Measurements from ENCODE around the gene HHAT.

Gene HHAT

DNA sequence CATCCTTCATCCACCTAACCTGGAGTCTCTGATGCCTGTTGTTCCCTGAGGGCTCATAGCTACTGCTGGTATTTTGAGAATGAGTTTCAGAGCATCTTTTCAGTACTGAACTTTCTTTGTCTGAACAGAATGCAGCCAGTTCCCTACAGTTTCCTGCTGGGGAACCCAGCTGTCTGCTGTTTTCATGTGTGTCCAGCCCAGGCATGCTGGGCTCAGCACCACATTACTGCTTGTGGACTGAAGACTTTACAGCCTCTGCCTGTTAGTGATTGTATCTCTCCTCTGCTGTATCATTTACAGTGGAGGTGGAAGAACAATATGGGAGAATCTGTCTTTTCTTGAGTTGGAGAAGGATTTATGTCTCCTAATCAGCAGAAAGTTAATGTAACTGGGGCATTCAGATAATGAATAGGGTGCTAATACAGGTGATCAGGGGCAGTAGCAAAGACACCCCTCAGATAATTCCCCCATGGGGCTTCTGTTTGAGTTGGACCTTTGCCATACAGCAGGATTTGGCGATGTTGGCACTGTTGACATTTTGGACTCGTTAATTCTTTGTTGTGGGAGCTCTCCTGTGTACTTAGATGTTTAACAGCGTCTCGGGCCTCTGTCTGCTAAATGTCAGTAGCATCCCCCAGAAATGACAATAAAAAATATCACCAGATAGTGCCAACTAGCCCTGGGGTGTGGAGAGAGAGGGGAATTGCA lies 207.7 kb downstream of the HHAT start:
- no peak for DNase-seq (ENCODE audit: low spot score)
- no peak for FAIRE-seq

DNA sequence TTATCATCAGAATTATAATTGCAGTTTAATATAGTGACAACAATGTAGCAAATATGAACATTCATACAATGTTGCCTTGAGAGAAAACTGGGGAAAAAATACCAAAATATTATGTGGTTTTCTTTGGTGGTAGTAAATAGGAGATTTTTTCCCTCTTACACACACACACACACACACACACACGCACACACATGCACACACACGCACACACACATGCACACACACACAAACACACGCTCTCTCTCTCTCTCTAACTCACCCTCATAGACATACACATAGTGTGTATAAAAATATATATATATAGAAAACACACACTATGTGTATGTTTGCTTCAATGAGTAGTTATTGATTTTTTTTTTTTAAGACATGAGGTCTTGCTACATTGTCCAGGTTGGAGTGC lies 211.6 kb downstream of the HHAT start:
- DNase-seq (ENCODE audit: low spot score) (no peak), FAIRE-seq (no peak)

DNA sequence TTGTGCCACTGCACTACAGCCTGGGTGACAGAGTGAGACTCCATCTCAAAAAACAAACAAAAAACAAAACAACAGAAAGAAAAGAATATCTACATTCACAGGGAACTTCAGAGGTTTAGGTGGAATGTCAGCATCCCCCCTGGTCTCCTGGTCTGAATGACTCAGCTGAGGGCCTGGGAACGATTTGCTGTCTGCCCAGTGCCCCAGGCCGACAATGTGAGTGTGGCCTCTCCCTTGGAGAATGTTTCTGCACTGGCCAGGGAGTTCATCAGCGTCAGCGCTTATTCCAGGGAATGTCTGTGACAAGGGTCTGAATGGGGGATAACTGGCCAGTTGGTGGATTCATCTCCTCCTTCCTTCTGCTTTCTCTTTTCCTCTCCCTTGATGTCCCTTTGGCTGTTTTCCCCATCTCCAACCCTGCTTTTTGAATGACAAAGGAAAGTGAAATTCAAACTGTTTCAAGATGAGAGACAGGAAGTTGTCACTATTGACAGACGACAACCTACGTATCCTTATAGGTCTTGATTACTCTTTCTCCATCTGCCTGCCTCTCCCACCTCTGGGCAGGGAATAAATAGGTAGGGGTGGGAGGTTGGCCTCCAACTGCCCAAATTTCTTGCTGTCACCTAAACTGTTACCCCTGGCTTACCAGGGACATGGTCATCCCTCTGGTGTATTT lies 213.1 kb downstream of the HHAT start:
- FAIRE-seq (no peak), DNase-seq (ENCODE audit: low spot score) (no peak)

DNA sequence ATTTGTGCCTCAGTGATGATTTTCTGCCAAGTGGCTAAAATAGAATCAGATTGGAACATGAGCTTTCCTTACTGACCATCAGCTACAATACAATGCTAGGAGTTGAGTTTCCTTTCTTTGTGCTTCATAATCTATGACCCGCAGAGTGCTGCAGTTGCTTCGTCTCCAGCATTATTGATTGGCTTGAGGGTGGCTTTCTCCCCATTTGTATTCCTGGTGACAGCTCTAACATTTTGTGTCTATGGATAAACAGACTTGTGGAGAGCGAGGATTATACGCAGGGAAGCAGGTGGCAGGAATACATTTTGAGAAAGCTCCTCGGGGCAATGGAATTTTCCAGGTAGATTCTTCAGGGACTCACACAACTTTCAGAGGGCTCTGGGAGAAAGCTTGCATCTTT lies 223.2 kb downstream of the HHAT start:
- DNase-seq (ENCODE audit: low spot score) (no peak), FAIRE-seq (no peak)

DNA sequence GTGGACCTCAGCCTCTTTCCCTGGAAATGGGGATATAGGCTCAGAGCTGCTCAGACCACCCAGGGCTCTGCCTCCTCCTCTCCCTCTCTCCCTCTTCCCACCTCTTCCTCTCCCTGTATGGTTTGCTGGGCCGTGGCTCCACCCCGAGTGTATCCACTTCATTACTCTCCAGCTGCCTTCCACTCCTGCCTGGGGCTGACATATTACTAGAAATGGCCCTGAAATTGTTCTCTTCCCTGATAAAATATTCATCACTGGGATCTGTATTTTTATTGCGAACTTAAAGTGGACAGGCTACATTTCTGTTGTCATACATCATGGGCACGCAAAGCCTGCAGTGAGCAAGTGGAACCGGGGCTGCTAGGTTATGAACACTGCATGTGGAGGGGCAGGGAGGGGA lies 225.0 kb downstream of the HHAT start:
- DNase-seq (ENCODE audit: low spot score): no peak
- no peak for FAIRE-seq

DNA sequence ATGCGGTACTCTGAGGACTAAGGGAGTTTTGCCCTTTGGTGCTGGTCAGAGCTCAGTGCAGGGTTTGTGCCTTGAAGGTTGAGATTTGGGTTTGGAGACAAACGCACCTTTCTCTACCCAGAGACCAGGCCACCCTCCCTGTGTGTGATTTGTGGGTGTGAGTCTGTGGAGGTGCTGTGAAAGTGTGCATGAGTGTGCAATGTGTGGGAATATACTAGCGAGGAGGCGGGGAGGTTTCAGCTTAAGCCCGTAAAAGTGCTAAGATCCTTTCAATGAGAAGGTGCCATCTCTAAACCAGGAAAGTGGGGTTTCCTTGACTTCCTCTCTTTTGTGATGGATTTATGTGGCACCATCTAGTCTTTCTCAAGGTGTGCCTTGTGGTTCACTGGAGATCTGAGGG lies 225.7 kb downstream of the HHAT start:
- FAIRE-seq (no peak), DNase-seq (ENCODE audit: low spot score) (no peak)

DNA sequence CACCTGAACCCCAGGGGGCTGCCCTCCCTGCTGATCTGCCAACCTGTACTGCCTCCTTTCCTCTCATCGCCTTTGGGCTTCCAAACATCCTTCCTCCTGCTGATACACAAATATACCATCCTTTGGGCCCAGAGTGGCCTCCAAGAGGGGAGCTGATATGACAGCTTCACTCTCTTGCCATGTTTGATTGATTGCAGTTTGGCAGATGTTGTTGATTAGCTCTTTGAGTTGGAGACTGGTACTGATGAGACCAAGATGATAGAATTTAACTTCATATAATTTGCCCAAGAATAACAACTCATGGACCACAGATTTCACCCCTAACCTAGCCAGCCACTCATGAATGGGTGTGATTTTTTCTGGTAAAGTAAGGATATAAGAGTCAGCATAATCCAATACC lies 227.8 kb downstream of the HHAT start:
- FAIRE-seq: no peak

DNA sequence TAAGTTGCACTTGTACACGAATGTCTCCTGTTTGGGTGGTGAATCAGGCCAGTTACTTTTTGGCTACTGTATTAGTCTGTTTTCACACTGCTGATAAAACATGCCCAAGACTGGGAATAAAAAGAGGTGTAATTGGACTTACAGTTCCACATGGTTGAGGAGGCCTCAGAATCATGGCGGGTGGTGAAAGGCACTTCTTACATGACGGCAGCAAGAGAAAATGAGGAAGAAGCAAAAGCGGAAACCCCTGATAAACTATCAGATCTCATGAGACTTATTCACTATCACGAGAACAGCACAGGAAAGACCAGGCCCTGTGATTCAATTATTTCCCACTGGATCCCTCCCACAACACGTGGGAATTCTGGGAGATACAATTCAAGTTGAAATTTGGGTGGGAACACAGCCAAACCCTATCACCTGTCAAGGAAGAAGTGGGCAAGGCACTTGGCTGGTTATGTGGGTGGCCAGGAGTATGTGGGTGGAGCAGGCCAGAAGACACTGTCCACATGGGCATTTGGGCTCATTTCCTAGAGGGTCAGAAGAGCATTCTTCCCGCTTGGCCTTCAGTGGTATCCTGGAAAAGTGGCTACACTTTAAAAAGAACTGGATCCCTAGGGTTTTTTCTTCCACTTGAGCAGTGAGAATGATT lies 228.8 kb downstream of the HHAT start:
- no peak for FAIRE-seq
- DNase-seq (ENCODE audit: low spot score): no peak

More for the DNA sequence above, 227.8 kb downstream of the HHAT start:
- DNase-seq (ENCODE audit: low spot score): no peak

DNA sequence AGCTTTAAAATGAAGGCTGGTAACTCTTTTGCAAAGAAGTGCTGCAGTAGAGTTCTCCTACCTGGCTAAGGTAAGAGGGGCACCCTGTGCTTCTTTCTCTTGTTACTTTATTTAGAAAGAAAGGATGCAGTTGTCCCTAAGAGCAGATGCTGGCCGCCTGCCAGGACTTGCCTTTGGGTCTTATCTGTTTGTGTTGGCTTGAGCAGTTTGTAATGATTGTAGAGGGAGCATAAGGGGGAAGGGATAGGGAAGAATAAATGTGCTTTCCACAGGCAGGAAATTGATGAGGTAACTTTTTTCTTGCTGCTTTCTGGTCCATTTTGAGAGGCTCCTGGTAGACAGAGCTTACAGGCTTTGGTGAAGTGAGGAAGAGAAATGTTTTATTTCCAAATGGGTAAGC lies 229.6 kb downstream of the HHAT start:
- FAIRE-seq (no peak), DNase-seq (ENCODE audit: low spot score) (no peak)

DNA sequence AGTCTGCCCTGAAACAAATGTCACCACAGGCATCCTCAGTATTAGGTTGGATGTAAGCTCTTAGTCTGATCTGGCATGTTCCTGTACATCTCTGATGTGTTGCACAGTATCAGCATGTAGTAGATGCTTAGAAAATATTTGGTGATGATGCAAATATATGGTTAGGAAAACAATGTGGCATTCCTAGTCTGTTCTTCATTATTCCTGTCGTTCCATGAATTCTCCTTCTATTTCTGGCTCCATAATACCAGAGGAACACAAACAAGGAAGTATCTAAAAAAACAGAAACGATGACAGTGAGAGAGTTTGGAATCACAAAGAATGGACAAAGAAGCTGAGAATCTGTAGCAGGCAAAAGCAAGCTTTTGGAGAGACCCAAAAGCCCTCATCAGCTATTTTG lies 236.6 kb downstream of the HHAT start:
- DNase-seq (ENCODE audit: low spot score) (no peak), FAIRE-seq (no peak)

DNA sequence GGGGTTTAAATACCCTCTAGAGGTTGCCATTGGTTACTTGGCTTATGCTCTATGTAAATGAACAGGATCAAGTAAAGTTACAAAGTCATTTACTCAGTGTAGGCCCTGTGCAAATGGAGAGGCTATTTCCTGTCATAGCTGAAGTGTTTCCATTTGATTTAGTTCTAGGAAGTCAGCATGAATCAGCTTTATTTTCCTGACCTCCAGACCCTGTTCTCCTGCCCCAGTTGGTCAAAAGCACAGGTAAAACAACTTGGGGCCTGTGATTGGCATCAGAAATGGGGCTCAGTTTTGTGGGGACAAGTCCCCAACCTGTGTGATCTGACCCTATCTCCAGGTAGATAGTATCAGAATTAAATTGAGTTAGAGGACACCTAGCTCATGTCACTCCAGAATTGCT lies 239.9 kb downstream of the HHAT start:
- peak; percentile 13 for DNase-seq (ENCODE audit: low spot score)
- no peak for FAIRE-seq

DNA sequence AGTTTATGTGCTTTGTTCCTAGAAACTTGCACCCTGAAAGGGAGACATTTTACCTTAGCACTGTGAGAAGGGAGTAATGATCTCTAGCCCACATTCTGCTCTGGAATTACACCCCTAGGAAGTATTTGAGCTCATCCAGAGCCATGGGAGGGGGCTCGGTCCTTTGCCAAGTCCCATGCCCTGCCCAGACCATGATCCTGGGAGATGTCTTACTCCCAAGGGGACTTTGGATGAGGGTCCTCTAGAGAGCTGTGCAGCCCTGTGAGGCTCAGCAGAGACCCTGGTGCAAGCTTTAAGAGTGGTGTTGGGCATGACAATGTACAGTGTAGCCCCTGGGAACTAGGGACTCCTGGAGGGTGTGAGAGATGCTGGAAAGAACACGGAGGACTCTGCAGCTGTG lies 241.4 kb downstream of the HHAT start:
- FAIRE-seq: no peak
- DNase-seq (ENCODE audit: low spot score): no peak

DNA sequence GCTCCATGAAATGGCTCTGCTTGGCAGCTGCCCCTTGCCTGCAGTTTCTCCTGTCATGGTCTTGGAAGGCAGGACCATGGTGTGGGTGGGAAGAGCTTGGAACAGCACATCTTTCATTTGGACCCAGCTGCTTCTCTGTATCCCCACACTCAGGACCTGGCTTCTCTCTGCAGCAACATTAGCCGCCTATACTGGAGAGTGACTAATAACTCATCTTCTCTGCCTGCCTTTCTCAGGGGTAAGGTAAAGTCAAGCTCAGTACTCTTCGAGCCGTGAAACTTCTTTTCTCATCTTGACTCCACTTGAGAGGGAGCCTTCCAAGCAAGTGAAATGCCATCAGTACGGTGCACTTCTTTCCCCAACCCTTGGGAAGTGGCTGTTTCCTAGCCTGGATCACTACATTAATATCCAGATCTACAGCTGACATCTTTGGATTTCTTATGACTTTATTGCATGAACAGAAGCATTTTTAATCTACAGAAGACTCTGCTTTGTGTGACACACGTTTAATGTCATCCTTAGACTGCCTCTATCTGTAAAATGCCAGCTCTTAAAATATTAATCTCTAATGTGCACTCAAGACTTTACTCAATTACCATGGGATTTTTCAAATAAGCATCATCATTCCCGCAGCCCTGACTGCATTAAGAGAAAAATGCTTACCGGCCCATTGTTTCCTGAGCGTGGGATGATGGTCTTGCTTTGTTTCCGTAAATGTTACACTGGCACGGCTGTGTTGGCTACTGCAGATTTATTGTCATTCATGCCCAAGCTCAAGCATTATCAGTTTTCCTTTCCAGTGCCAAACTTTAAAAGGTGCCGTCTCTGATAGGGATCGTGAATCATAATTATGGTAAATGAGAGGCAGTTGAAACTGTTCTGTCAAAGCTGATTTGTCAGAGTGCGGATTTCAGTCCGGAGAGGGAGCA lies 242.9 kb downstream of the HHAT start:
- DNase-seq (ENCODE audit: low spot score): no peak
- FAIRE-seq: no peak

DNA sequence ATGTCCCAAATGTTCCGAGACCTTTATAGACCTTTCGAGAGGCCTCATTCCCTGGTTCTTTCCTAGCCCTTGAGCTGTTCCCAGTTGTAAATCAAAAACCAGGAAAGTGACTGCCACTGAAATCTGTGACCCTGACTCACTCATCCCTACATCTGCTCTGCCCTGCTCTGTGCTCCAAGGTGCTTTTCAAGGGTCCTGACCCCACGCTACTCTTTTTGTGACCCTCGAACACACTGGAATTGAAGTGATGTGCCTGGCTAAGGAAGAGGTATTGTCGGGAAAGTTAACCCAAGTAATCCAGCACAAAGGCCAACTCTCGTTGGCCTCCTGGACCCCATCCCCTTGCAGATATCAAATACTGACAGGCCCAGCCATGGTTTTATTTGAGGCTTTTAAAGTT lies 244.4 kb downstream of the HHAT start:
- no peak for DNase-seq (ENCODE audit: low spot score)
- FAIRE-seq: no peak

DNA sequence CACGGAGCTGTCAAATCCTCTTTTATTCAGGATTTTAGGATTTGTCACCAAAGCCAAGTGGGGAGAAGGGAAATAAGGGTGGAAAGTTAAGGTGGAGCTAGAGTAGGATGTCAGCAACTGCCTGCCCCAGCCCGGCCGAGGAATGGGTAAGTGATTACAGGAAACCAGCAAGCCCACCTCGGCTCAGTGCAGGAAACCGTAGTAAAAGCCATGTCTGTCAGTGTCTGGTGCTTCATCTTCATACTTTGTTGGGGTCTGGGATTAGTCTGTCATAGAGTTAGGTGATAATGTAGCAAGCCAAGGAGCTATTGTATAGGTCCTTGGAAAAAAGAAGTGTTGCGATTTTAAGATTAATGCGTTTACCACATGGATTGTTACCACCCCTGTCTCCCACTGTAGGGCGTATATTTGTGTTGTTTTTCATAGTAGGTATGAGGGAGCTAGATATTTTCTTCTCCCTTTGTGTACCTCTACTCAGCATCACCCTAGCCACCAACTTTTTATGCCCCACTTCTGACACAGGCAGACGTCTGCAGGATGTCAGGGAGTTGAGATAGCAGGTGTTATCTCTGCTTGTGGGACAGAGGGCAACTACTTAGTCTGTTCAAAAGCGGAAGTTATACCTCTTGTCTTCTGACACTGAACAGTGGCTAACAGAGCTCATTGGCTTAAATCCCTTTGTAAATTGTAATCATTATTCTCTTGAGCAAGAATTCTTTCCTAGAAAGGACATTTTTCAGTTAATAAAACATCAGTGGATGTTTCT lies 253.7 kb downstream of the HHAT start:
- no peak for FAIRE-seq
- DNase-seq (ENCODE audit: low spot score): no peak

DNA sequence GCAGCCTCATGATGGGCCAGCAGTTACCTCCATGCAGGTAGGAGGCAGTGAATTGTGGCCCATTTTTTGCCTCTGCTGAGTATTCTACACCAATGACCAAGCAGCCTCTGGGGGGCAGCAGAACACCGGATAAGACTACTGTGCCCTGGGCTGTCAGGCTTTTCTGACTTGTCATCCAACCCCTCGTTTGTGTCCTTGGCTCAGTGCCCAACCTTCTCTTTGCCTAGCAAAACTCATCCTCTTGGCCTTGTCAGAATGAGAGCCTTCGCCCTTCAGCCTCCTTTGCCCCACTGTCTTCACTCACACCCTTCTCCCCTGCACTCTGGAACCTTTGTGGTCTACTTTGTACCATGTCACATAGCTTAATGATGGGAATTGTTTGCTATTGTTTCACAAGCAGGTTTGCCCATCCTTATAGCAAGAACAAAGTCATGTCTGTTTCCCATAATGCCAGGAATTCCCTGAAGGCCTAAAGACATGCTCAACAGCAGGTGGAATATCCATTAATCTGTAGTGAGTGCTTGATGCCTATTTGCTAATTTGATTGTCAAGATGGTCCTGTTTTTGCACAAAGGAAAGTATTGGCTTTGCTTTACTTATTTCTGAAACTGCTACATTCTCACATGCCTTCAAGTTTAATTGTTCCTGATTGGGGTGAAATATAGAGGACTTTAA lies 255.9 kb downstream of the HHAT start:
- peak; percentile 84 for DNase-seq (ENCODE audit: low spot score)
- peak; percentile 68 for FAIRE-seq

DNA sequence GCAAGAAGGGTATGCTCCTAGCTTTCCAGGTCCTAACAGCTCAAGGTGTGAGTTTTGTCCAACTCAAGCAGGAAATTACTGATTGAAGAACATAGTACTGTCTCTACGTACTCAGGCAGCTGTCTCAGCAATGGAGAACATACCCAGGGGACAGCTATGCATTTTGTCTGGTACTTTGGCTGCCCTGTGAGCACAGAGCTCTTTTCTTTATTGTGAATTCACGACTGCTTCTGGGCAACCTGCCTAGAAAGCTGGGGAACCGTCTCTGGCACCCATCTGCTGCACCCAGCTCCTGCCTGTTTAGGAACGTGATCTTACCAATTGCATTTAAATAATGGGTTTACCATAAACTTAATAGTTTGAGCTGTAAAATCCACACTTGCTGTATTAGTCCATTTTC lies 258.1 kb downstream of the HHAT start:
- FAIRE-seq (no peak), DNase-seq (ENCODE audit: low spot score) (no peak)

DNA sequence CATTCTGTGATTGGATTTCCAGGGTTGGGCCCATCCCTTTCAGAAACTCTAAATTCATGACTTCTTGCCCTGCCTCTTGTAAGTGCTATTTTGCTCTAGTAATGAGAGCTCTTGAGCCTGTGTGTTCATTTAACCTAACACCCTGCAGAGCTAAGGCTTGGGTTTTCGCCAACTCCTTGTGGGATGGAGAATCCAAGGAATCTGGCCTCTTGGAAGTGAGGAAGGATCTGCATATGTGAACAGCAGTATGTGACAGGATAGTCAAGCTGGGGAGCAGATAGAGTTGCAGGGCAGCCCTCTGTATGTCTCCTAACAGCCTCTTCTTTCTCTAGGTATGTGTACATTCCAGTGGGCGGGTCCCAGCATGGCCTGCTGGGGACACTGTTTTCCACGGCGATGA lies 258.9 kb downstream of the HHAT start:
- FAIRE-seq (no peak), DNase-seq (ENCODE audit: low spot score) (peak; percentile 11)

DNA sequence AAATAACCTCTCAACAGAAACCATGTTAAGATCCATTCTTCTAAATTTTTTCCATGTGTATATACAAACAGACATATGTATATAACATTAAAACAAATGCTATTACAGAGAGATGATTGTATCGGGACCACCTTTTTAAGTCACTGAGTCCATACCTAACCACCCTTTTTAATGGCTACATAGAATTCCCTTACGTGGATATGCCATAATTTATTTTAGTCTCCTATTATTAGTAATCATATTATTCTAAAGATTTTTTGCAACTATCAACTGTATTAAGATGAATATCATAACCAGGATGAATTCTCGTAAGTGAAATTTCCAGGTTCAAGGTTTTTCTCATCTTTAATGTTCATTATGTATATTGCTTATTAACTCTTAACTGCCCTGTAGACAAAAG lies 259.7 kb downstream of the HHAT start:
- no peak for FAIRE-seq
- no peak for DNase-seq (ENCODE audit: low spot score)

DNA sequence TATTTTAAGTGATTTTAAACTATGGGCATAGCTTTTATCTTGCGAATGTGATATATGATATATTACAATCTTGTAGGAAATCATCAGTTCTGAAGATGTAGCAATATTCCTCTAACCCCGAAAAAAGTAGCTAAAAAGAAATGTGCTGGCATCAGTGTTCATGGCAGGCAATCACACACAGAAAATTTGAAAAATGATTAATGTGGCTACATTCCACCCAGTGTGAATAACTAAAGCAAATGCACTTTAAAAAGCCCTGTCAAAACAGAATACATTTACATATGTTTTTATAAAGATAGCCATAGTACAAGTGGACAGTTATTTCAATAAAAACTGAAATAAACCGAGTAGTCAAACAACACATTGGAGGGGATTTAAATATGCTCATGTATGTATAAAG lies 260.2 kb downstream of the HHAT start:
- FAIRE-seq: no peak

More for the DNA sequence above, 260.2 kb downstream of the HHAT start:
- DNase-seq (ENCODE audit: low spot score): no peak

Data from RCC 7860 (cell line).